Immature natural killer cell (primary cell): ENCODE data around the gene ANKRD30B. TPM values are rescaled to one million over a fixed set of nuclear protein-coding genes. Genes with fewer than 3 reads are reported as not detected.
A peak's percentile ranks its signal among the peaks of the same experiment; 100 is the strongest.
"Not testable (repeated sequence)": the region's sequence is repeated elsewhere in the genome, so short reads cannot be mapped to it uniquely, and the experiment has no call there.

Source experiments
- DNase-seq, 3 donors: peaks; one replicate each; pipeline ENCODE4 v3.0.0; 2022; ENCODE audit warnings: mixed read lengths in 1 of 3
- H3K27ac Mint-ChIP-seq, 6 donors: one replicate each; pipeline ENCODE4 v1.8.0; 2020; ENCODE audit warnings: mixed read lengths in 6 of 6, mild to moderate bottlenecking in 5 of 6, inconsistent platforms in 4 of 6, moderate library complexity in 3 of 6
- H3K27me3 Mint-ChIP-seq, 3 donors: one replicate each; pipeline ENCODE4 v1.8.0; 2020 to 2021; ENCODE audit warnings: low read depth in 3 of 3, mild to moderate bottlenecking in 3 of 3, mixed read lengths in 3 of 3, moderate library complexity in 3 of 3, inconsistent platforms in 1 of 3
- H3K36me3 Mint-ChIP-seq, 3 donors: one replicate each; pipeline ENCODE4 v1.8.0; 2020; ENCODE audit warnings: mixed read lengths in 3 of 3, inconsistent platforms in 2 of 3, mild to moderate bottlenecking in 2 of 3
- H3K4me1 Mint-ChIP-seq, 2 donors: one replicate each; pipeline ENCODE4 v1.8.0; 2020; ENCODE audit warnings: inconsistent platforms in 2 of 2, mild to moderate bottlenecking in 2 of 2, mixed read lengths in 2 of 2, moderate library complexity in 1 of 2
- H3K4me3 Mint-ChIP-seq, 5 donors: one replicate each; pipeline ENCODE4 v1.8.0; 2020; ENCODE audit warnings: mild to moderate bottlenecking in 5 of 5, mixed read lengths in 5 of 5, inconsistent platforms in 3 of 5, moderate library complexity in 3 of 5
- H3K9me3 Mint-ChIP-seq, 6 donors: one replicate each; pipeline ENCODE4 v1.8.0; 2020; ENCODE audit warnings: mild to moderate bottlenecking in 6 of 6, mixed read lengths in 6 of 6, inconsistent platforms in 4 of 6, moderate library complexity in 3 of 6
- polyA plus RNA-seq, 3 donors: library from polyadenylated mRNA; unstranded; fragments of 300-500 nt; fragmentation: Illumina TruSeq; gene quantifications; one replicate each; pipeline ENCODE4 v1.2.3, GENCODE V29; 2021

ANKRD30B gene
- polyA plus RNA-seq, 3 donors from 2014 or later: not detected

- no peak overlapping the region for H3K4me3 Mint-ChIP-seq
- peaks cover 0 to 4% (median 0%) of the 10 kb centered on the region in 6 donors for H3K9me3 Mint-ChIP-seq
- peaks cover 0 to 5% (median 0%) of the 10 kb centered on the region in 3 donors for H3K27me3 Mint-ChIP-seq
- no peaks in the 10 kb centered on the region for H3K36me3 Mint-ChIP-seq
- H3K27ac Mint-ChIP-seq: no peak overlapping the region
- DNase-seq: no peak
- no peaks in the 10 kb centered on the region for H3K4me1 Mint-ChIP-seq
Measured at GRCh38 chr18:14781671-14782070, 33.7 kb downstream of the ANKRD30B start.

DNA sequence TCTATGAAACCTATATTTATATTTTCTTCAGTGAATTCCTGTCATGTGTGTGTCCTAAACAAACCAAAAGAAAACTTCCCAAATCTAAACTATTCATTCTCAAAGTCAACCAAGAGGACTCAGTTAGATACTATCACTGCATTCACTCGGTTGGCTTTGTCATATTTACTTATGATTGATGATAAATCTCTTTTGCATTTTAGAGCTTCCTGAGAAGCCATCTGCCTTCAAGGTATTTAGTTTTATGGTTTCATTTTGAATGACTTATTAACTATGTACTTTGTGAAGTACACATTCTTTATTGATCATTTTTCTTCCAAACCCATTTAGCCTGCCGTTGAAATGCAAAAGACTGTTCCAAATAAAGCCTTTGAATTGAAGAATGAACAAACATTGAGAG lies 36.2 kb downstream of the ANKRD30B start:
- Mint-ChIP-seq H3K4me1 (no peaks in the 10 kb centered on the region), H3K27me3 (no peaks in the 10 kb centered on the region)

DNA sequence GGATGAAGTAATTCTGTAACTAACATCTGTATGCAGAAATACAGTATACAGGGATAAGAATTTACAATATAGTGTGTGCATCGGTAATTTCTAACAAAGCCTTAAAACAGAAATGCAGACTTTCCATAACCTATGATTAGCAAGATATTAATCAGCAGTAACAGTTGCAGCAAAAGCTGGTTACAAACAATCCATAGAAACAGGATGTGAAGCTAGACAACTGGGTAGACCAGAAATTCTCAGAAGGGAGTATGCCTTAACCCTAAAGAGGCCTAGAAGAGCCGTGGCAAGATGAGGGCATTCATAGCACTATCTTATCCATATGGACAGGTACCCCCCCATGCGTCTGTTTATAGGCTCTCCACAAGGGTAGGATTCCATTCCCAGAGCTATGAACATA lies 48.9 kb downstream of the ANKRD30B start:
- not testable (repeated sequence) for H3K4me3 Mint-ChIP-seq, H3K4me1 Mint-ChIP-seq, H3K9me3 Mint-ChIP-seq, DNase-seq, H3K27me3 Mint-ChIP-seq, H3K36me3 Mint-ChIP-seq, H3K27ac Mint-ChIP-seq

More for the DNA sequence above, 36.2 kb downstream of the ANKRD30B start:
- H3K36me3 Mint-ChIP-seq: no peaks in the 10 kb centered on the region
- H3K4me3 Mint-ChIP-seq: no peak overlapping the region
- H3K27ac Mint-ChIP-seq: no peak overlapping the region
- no peak for DNase-seq
- H3K9me3 Mint-ChIP-seq: peaks cover 0 to 3% (median 0%) of the 10 kb centered on the region in 6 donors

GRCh38 chr18:14797969-14798764 lies 50.2 kb downstream of the ANKRD30B start:
- not testable (repeated sequence) for H3K4me3 Mint-ChIP-seq, H3K9me3 Mint-ChIP-seq, H3K27ac Mint-ChIP-seq, DNase-seq, H3K36me3 Mint-ChIP-seq, H3K27me3 Mint-ChIP-seq, H3K4me1 Mint-ChIP-seq

GRCh38 chr18:14811081-14811480 lies 63.1 kb downstream of the ANKRD30B start:
- not testable (repeated sequence) for H3K27me3 Mint-ChIP-seq, H3K36me3 Mint-ChIP-seq, H3K4me3 Mint-ChIP-seq, H3K4me1 Mint-ChIP-seq, DNase-seq, H3K27ac Mint-ChIP-seq
- H3K9me3 Mint-ChIP-seq: peaks cover 0 to 11% (median 2%) of the 10 kb centered on the region in 6 donors

GRCh38 chr18:14826972-14827632 lies 79.1 kb downstream of the ANKRD30B start:
- not testable (repeated sequence) for H3K27me3 Mint-ChIP-seq, H3K4me3 Mint-ChIP-seq, H3K4me1 Mint-ChIP-seq, H3K27ac Mint-ChIP-seq, H3K36me3 Mint-ChIP-seq, H3K9me3 Mint-ChIP-seq, DNase-seq

DNA sequence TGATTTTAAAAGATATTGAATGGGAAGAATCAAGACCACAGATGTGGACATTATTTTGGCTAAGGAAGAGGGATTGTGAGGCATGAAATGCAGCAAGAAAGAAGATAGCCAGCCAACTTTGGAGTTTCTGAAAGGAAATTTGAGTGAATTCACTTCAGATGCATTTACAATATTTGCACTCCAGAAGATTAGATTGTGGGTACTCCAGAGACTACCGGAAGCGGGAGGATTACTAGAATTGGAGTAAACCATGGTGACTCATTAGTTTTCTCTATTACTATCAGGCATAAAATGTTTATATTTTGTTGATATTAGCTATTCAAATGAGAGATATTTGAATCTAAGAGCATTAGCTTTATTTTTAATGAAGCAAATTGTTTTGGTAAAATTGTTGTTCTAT lies 93.6 kb downstream of the ANKRD30B start:
- H3K4me1 Mint-ChIP-seq, H3K36me3 Mint-ChIP-seq, H3K27ac Mint-ChIP-seq, H3K9me3 Mint-ChIP-seq, H3K27me3 Mint-ChIP-seq, DNase-seq, H3K4me3 Mint-ChIP-seq: not testable (repeated sequence)

GRCh38 chr18:14851533-14851932 lies 103.6 kb downstream of the ANKRD30B start:
- not testable (repeated sequence) for H3K4me1 Mint-ChIP-seq, H3K27ac Mint-ChIP-seq, H3K9me3 Mint-ChIP-seq, DNase-seq, H3K36me3 Mint-ChIP-seq, H3K27me3 Mint-ChIP-seq, H3K4me3 Mint-ChIP-seq

- not testable (repeated sequence) for H3K36me3 Mint-ChIP-seq, H3K4me3 Mint-ChIP-seq
Measured at GRCh38 chr18:14855634-14856033, 107.7 kb downstream of the ANKRD30B start.

DNA sequence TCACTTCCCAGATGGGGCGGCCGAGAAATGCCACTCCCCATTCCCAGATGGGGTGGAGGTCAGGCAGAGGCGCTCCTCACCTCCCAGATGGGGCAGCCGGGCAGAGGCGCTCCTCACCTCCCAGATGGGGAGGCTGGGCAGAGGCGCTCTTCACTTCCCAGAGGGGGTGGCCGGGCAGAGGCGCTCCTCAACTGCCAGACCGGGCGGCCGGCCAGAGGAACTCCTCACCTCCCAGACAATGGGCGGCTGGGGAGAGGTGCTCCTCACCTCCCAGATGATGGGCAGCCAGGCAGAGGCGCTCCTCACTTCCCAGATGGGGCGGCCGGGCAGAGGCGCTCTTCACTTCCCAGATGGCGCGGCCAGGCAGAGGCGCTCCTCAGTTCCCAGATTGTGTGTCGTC lies 108.3 kb downstream of the ANKRD30B start:
- H3K27ac Mint-ChIP-seq, H3K36me3 Mint-ChIP-seq, H3K4me1 Mint-ChIP-seq, H3K9me3 Mint-ChIP-seq, H3K4me3 Mint-ChIP-seq, DNase-seq, H3K27me3 Mint-ChIP-seq: not testable (repeated sequence)

More at GRCh38 chr18:14855634-14856033, 107.7 kb downstream of the ANKRD30B start:
- H3K9me3 Mint-ChIP-seq, DNase-seq, H3K4me1 Mint-ChIP-seq, H3K27me3 Mint-ChIP-seq, H3K27ac Mint-ChIP-seq: not testable (repeated sequence)

- not testable (repeated sequence) for H3K27ac Mint-ChIP-seq, H3K4me3 Mint-ChIP-seq, DNase-seq, H3K27me3 Mint-ChIP-seq, H3K36me3 Mint-ChIP-seq, H3K9me3 Mint-ChIP-seq, H3K4me1 Mint-ChIP-seq
Measured at GRCh38 chr18:14858514-14858913, 110.5 kb downstream of the ANKRD30B start.

- not testable (repeated sequence) for DNase-seq, H3K27ac Mint-ChIP-seq, H3K4me1 Mint-ChIP-seq, H3K4me3 Mint-ChIP-seq, H3K36me3 Mint-ChIP-seq, H3K9me3 Mint-ChIP-seq, H3K27me3 Mint-ChIP-seq
Measured at GRCh38 chr18:14859995-14860394, 112.0 kb downstream of the ANKRD30B start.

GRCh38 chr18:14866426-14866825 lies 118.5 kb downstream of the ANKRD30B start:
- Mint-ChIP-seq H3K4me1 (peaks cover 11 to 15% of the 10 kb centered on the region in 2 donors), H3K27ac (peak overlapping the region in 1 of 6 donors; percentile 20)
- not testable (repeated sequence) for H3K4me3 Mint-ChIP-seq, H3K27me3 Mint-ChIP-seq, H3K9me3 Mint-ChIP-seq, DNase-seq, H3K36me3 Mint-ChIP-seq

DNA sequence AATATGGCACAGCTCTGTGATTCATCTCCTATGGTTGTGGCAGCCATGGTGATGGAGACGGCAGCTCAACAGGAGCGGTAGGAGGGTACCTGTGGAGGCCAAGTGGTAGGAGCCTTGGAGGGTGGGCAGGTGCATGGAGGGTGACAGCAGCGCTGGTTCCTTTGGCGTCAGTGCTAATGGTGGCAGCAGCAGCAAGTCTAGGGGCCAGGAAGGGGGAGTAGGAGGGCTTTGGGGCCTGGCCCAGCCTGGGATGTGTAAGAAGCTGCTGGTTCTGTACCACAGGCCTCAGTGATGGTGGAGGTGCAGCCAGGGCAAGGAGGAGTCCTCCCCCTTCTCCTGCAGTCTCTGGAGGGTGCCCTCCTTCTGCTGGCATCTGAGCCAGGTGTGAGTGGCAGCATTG lies 120.0 kb downstream of the ANKRD30B start:
- peaks cover 13 to 20% of the 10 kb centered on the region in 2 donors for H3K4me1 Mint-ChIP-seq
- H3K9me3 Mint-ChIP-seq, H3K36me3 Mint-ChIP-seq, DNase-seq, H3K4me3 Mint-ChIP-seq, H3K27ac Mint-ChIP-seq, H3K27me3 Mint-ChIP-seq: not testable (repeated sequence)

GRCh38 chr18:14868825-14869224 lies 120.9 kb downstream of the ANKRD30B start:
- DNase-seq, H3K36me3 Mint-ChIP-seq, H3K9me3 Mint-ChIP-seq, H3K4me3 Mint-ChIP-seq, H3K27me3 Mint-ChIP-seq: not testable (repeated sequence)
- peaks cover 13 to 20% of the 10 kb centered on the region in 2 donors for H3K4me1 Mint-ChIP-seq
- H3K27ac Mint-ChIP-seq: peak overlapping the region in 1 of 6 donors; percentile 49
